ENCODE results near the gene DAPK3.

DAPK3 gene

GRCh38 chr19:3987619-3988371 is 16.9 kb upstream of the DAPK3 start:
- TF ChIP-seq, protein P1, sequence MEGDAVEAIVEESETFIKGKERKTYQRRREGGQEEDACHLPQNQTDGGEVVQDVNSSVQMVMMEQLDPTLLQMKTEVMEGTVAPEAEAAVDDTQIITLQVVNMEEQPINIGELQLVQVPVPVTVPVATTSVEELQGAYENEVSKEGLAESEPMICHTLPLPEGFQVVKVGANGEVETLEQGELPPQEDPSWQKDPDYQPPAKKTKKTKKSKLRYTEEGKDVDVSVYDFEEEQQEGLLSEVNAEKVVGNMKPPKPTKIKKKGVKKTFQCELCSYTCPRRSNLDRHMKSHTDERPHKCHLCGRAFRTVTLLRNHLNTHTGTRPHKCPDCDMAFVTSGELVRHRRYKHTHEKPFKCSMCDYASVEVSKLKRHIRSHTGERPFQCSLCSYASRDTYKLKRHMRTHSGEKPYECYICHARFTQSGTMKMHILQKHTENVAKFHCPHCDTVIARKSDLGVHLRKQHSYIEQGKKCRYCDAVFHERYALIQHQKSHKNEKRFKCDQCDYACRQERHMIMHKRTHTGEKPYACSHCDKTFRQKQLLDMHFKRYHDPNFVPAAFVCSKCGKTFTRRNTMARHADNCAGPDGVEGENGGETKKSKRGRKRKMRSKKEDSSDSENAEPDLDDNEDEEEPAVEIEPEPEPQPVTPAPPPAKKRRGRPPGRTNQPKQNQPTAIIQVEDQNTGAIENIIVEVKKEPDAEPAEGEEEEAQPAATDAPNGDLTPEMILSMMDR (IDR thresholded peaks at IDR 0.05; ENCODE audit: low read depth, low read length, missing control alignments): peak; percentile 89
- peak; percentile 62 for DNase-seq
- Histone ChIP-seq H3K36me3 (replicated peaks) (peaks cover 21% of the 10 kb centered on the region), H3K4me3 (ENCODE audit: low read depth, low read length) (peak overlapping the region; percentile 9), H3K27me3 (replicated peaks) (no peaks in the 10 kb centered on the region), H3K27ac (no peak overlapping the region)
- in situ Hi-C loops (cut with HindIII; ENCODE audit: low pct_ligation_motif_present, low sequenced_read_pairs): no loop called here

DNA sequence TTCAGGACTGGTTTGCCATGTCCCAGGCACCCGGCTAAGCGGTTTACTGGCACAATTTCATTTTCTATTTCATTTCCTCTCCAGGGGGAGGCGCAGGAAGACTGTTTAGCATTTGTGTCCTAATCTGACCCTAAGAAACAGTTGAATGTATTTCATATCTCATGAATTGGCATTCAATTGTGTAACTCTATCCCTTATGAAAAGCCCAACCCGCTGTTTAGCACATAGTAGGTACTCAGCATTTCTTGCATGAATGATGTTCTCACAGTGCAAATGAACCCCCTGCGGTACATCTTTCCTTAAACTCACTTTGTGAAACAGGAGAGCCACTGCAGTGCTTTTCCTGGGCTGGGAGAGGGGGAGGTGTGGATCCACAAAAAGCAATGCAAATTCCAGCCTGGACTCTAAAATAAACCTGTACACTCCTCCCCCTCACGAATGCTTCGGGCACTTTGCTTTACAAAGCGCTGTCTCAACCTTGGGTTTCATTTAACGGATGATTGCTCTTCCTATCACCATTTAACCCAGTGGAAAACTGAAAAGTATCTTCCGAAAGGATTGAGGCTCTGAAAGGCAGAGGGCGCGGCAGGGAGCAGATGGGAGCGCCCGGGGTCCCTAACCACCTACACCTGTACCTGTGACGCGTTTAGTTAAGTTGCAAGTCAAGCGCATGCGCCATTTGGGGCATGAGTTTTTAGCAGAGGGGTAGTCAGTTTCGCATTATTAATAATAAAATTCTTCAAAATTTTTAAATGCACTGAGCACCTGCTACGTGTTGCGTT is 15.6 kb upstream of the DAPK3 start:
- H3K27me3 ChIP-seq (replicated peaks): no peaks in the 10 kb centered on the region
- peak overlapping the region; percentile 22 for H3K4me3 ChIP-seq (ENCODE audit: low read depth, low read length)
- H3K36me3 ChIP-seq (replicated peaks): peaks cover 34% of the 10 kb centered on the region
- in situ Hi-C loops (cut with HindIII; ENCODE audit: low pct_ligation_motif_present, low sequenced_read_pairs): no loop called here
- no peak overlapping the region for H3K27ac ChIP-seq
- TF ChIP-seq, protein P1 (IDR thresholded peaks at IDR 0.05; ENCODE audit: low read depth, low read length, missing control alignments): peak; percentile 64
- peak; percentile 68 for DNase-seq

- Histone ChIP-seq H3K4me3 (ENCODE audit: low read depth, low read length) (peak overlapping the region; percentile 100), H3K27me3 (replicated peaks) (no peaks in the 10 kb centered on the region), H3K36me3 (replicated peaks) (peaks cover 41% of the 10 kb centered on the region), H3K27ac (no peak overlapping the region)
- in situ Hi-C loops (cut with HindIII; ENCODE audit: low pct_ligation_motif_present, low sequenced_read_pairs): no loop called here
- no peak for DNase-seq
- TF ChIP-seq, protein P1 (IDR thresholded peaks at IDR 0.05; ENCODE audit: low read depth, low read length, missing control alignments): no peak
These were observed 14.9 kb upstream of the DAPK3 start for GRCh38 chr19:3985643-3986259.

- in situ Hi-C loops (cut with HindIII; ENCODE audit: low pct_ligation_motif_present, low sequenced_read_pairs): no loop called here
- Histone ChIP-seq H3K36me3 (replicated peaks) (peaks cover 48% of the 10 kb centered on the region), H3K4me3 (ENCODE audit: low read depth, low read length) (peak within 1 kb of the TSS; percentile 100), H3K27me3 (replicated peaks) (no peaks in the 10 kb centered on the region), H3K27ac (peak within 1 kb of the TSS; percentile 96)
- TF ChIP-seq, protein P1 (IDR thresholded peaks at IDR 0.05; ENCODE audit: low read depth, low read length, missing control alignments): no peak
- DNase-seq: peak; percentile 64
These were observed 14.2 kb upstream of the DAPK3 start, which contains the start of gene EEF2 for GRCh38 chr19:3984908-3985642. Gene EEF2, minus strand, starts transcription at chr19:3985463. Its CDS starts 83 bp downstream, at chr19:3985380.

- Histone ChIP-seq H3K27me3 (replicated peaks) (no peaks in the 10 kb centered on the region), H3K4me3 (ENCODE audit: low read depth, low read length) (peak overlapping the region; percentile 100), H3K27ac (peak overlapping the region; percentile 96), H3K36me3 (replicated peaks) (peaks cover 53% of the 10 kb centered on the region)
- TF ChIP-seq, protein P1 (IDR thresholded peaks at IDR 0.05; ENCODE audit: low read depth, low read length, missing control alignments): no peak
- in situ Hi-C loops (cut with HindIII; ENCODE audit: low pct_ligation_motif_present, low sequenced_read_pairs): no loop called here
- DNase-seq: no peak
These were observed 13.6 kb upstream of the DAPK3 start for GRCh38 chr19:3984584-3984907.

Data from brain microvascular endothelial cell (primary cell).